Mesodermal cell (in vitro differentiated cells): Measurements from ENCODE around the gene SHISA4.
"Not testable (repeated sequence)": the region's sequence is repeated elsewhere in the genome, so short reads cannot be mapped to it uniquely, and the experiment has no call there.

Source experiments
- H3K27ac ChIP-seq: 2 replicates; pipeline ENCODE4 v1.7.0; 2013; ENCODE audit warnings: mild to moderate bottlenecking, low read depth, low read length, moderate library complexity; ENCODE audit not compliant: severe bottlenecking
- H3K36me3 ChIP-seq: 2 replicates; pipeline ENCODE4 v1.7.1; 2013; ENCODE audit warnings: mild to moderate bottlenecking, low read length, moderate library complexity; ENCODE audit not compliant: control insufficient read depth, insufficient read depth
- H3K4me1 ChIP-seq: one replicate; pipeline ENCODE4 v1.7.1; 2013; ENCODE audit warnings: mild to moderate bottlenecking, low read length; ENCODE audit not compliant: insufficient read depth, control insufficient read depth, poor library complexity, severe bottlenecking
- H3K4me3 ChIP-seq: 2 replicates; pipeline ENCODE4 v1.7.0; 2013; ENCODE audit warnings: low read length, control low read depth, mild to moderate bottlenecking; ENCODE audit not compliant: insufficient read depth, poor library complexity, severe bottlenecking; ENCODE audit errors: extremely low read depth
- H3K9me3 ChIP-seq: 2 replicates; pipeline ENCODE4 v1.7.1; 2013; ENCODE audit warnings: mild to moderate bottlenecking, low read length, moderate library complexity; ENCODE audit not compliant: control insufficient read depth
- WGBS, 2 experiments: methylation state at CpG; one replicate each; pipeline ENCODE4 v1.1.5; 2013; ENCODE audit warnings: missing lambda C conversion rate in 2 of 2; ENCODE audit not compliant: insufficient coverage in 2 of 2; 5-methylcytosine and 5-hydroxymethylcytosine counted together

SHISA4 gene

GRCh38 chr1:201899683-201900429 is 11.2 kb downstream of the SHISA4 start:
- Histone ChIP-seq H3K36me3 (no peaks in the 10 kb centered on the region), H3K4me3 (no peak overlapping the region), H3K4me1 (peaks cover 22% of the 10 kb centered on the region), H3K9me3 (no peaks in the 10 kb centered on the region), H3K27ac (no peak overlapping the region)
- 91 to 92% methylated on average over 20 of the region's 20 CpGs for WGBS, 2 experiments

GRCh38 chr1:201900476-201900875 is 11.8 kb downstream of the SHISA4 start:
- WGBS, 2 experiments, result 89 to 96% methylated on average over 4 to 5 of the region's 5 CpGs
- Histone ChIP-seq H3K9me3 (no peaks in the 10 kb centered on the region), H3K27ac (no peak overlapping the region), H3K4me1 (peaks cover 28% of the 10 kb centered on the region), H3K36me3 (no peaks in the 10 kb centered on the region), H3K4me3 (no peak overlapping the region)

GRCh38 chr1:201901036-201901435 is 12.3 kb downstream of the SHISA4 start:
- 60 to 100% methylated on average over 1 to 5 of the region's 6 CpGs for WGBS, 2 experiments
- H3K9me3 ChIP-seq, H3K27ac ChIP-seq, H3K36me3 ChIP-seq, H3K4me3 ChIP-seq: not testable (repeated sequence)
- peaks cover 33% of the 10 kb centered on the region for H3K4me1 ChIP-seq

GRCh38 chr1:201902198-201902597 is 13.5 kb downstream of the SHISA4 start:
- H3K27ac ChIP-seq, result no peak overlapping the region
- 88 to 100% methylated on average over 2 to 3 of the region's 3 CpGs for WGBS, 2 experiments
- peaks cover 30% of the 10 kb centered on the region for H3K4me1 ChIP-seq
- H3K36me3 ChIP-seq, result no peaks in the 10 kb centered on the region
- H3K9me3 ChIP-seq, result no peaks in the 10 kb centered on the region
- no peak overlapping the region for H3K4me3 ChIP-seq

GRCh38 chr1:201903135-201903534 is 14.4 kb downstream of the SHISA4 start:
- Histone ChIP-seq H3K4me1 (peaks cover 30% of the 10 kb centered on the region), H3K9me3 (no peaks in the 10 kb centered on the region), H3K27ac (no peak overlapping the region), H3K36me3 (no peaks in the 10 kb centered on the region), H3K4me3 (no peak overlapping the region)
- 40 to 89% methylated on average over 2 to 4 of the region's 5 CpGs for WGBS, 2 experiments

GRCh38 chr1:201904579-201904978 is 15.9 kb downstream of the SHISA4 start:
- Histone ChIP-seq H3K9me3 (no peaks in the 10 kb centered on the region), H3K4me1 (peaks cover 30% of the 10 kb centered on the region), H3K27ac (peak overlapping the region; percentile 13), H3K36me3 (no peaks in the 10 kb centered on the region), H3K4me3 (no peak overlapping the region)
- WGBS, 2 experiments, result 20 to 23% methylated on average over 2 to 5 of the region's 6 CpGs

GRCh38 chr1:201905234-201905890 is 16.7 kb downstream of the SHISA4 start:
- Histone ChIP-seq H3K9me3 (no peaks in the 10 kb centered on the region), H3K4me1 (peaks cover 30% of the 10 kb centered on the region), H3K4me3 (no peak overlapping the region), H3K27ac (peak overlapping the region; percentile 13), H3K36me3 (no peaks in the 10 kb centered on the region)
- 88 to 93% methylated on average over 4 of the region's 6 CpGs for WGBS, 2 experiments

GRCh38 chr1:201906336-201906735 is 17.6 kb downstream of the SHISA4 start:
- Histone ChIP-seq H3K36me3 (no peaks in the 10 kb centered on the region), H3K4me1 (peaks cover 30% of the 10 kb centered on the region), H3K9me3 (no peaks in the 10 kb centered on the region), H3K27ac (no peak overlapping the region), H3K4me3 (no peak overlapping the region)
- 86 to 100% methylated on average over 1 to 3 of the region's 3 CpGs for WGBS, 2 experiments

- no peak overlapping the region for H3K27ac ChIP-seq
- H3K9me3 ChIP-seq, result no peaks in the 10 kb centered on the region
- H3K36me3 ChIP-seq, result no peaks in the 10 kb centered on the region
- peaks cover 30% of the 10 kb centered on the region for H3K4me1 ChIP-seq
- no peak overlapping the region for H3K4me3 ChIP-seq
- WGBS, 2 experiments, result 95 to 100% methylated on average over 5 to 6 of the region's 6 CpGs
Observed at GRCh38 chr1:201907621-201908020, 18.9 kb downstream of the SHISA4 start.

GRCh38 chr1:201911826-201912571 is 23.3 kb downstream of the SHISA4 start:
- Histone ChIP-seq H3K9me3 (no peaks in the 10 kb centered on the region), H3K27ac (no peak overlapping the region), H3K36me3 (no peaks in the 10 kb centered on the region), H3K4me3 (no peak overlapping the region), H3K4me1 (peaks cover 18% of the 10 kb centered on the region)
- whole genome bisulfite sequencing, 2 experiments, result 75 to 76% methylated on average over 4 of the region's 4 CpGs
